GM12872 (cell line): ENCODE data around the gene NPBWR2.

ENCODE experiments used
- CTCF ChIP-seq: IDR thresholded peaks from 3 replicates; pipeline ENCODE4 v1.5.1; 2011; ENCODE audit warnings: low read depth, mild to moderate bottlenecking, low read length, moderate library complexity; ENCODE audit not compliant: insufficient read depth

The NPBWR2 gene

GRCh38 chr20:64140061-64140931, 32.9 kb upstream of the NPBWR2 start:
- no peak for TF ChIP-seq CTCF

GRCh38 chr20:64139199-64140060, 32.1 kb upstream of the NPBWR2 start:
- no peak for TF ChIP-seq CTCF

GRCh38 chr20:64138276-64138815, 31.0 kb upstream of the NPBWR2 start:
- no peak for TF ChIP-seq CTCF

- TF ChIP-seq CTCF = no peak
These were observed 30.2 kb upstream of the NPBWR2 start for GRCh38 chr20:64137598-64138031.

GRCh38 chr20:64136004-64136710, 28.8 kb upstream of the NPBWR2 start:
- TF ChIP-seq CTCF = no peak

- TF ChIP-seq CTCF = no peak
These were observed 26.6 kb upstream of the NPBWR2 start for GRCh38 chr20:64133951-64134407.
